ENCODE results near the gene OR52I2.

DNA sequence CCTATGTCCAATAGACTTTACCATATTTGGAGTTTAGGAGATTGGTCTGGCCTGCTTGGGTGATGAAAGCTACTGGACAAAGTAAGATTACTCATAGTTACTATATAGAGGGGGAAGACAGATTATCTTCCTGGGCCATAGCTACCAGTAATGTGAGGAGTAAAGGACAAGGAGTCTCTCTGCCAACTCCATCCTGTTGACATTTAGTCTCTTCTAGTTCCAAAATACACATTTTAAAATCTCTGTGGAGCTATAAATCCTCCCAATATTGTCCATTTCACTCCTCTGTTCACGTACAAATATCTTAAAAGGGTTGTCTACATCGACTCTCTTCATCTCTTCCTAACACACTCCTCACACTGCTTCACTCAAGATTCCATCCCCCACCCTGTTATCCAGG, 54.6 kb downstream of the OR52I2 start:
- TF ChIP-seq, protein P1, sequence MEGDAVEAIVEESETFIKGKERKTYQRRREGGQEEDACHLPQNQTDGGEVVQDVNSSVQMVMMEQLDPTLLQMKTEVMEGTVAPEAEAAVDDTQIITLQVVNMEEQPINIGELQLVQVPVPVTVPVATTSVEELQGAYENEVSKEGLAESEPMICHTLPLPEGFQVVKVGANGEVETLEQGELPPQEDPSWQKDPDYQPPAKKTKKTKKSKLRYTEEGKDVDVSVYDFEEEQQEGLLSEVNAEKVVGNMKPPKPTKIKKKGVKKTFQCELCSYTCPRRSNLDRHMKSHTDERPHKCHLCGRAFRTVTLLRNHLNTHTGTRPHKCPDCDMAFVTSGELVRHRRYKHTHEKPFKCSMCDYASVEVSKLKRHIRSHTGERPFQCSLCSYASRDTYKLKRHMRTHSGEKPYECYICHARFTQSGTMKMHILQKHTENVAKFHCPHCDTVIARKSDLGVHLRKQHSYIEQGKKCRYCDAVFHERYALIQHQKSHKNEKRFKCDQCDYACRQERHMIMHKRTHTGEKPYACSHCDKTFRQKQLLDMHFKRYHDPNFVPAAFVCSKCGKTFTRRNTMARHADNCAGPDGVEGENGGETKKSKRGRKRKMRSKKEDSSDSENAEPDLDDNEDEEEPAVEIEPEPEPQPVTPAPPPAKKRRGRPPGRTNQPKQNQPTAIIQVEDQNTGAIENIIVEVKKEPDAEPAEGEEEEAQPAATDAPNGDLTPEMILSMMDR (conservative IDR thresholded peaks at IDR 0.05; ENCODE audit: low read length), result no peak
- no peak for TF ChIP-seq EZH2phosphoT487 (IDR thresholded peaks at IDR 0.05; ENCODE audit: borderline replicate concordance)

Data from Loucy (cell line).